DMS114 treated with DMSO at 0.1 percent for 48 hours (cell line): Measurements from ENCODE around the gene C17orf100.
"Not testable (repeated sequence)": the region's sequence is repeated elsewhere in the genome, so short reads cannot be mapped to it uniquely, and the experiment has no call there.

Experiments used
- DNase-seq: peaks from one replicate; lab custom pipeline; 2025; ENCODE audit not compliant: unreplicated experiment; lab: John Stamatoyannopoulos, UW

C17orf100 gene

GRCh38 chr17:6640536-6641246, 10.9 kb upstream of the C17orf100 start, which contains the start of the genes KIAA0753 and TXNDC17:
Gene KIAA0753, minus strand, starts transcription at chr17:6640711. Its CDS starts 5,608 bp downstream, at chr17:6635103.
Gene TXNDC17, plus strand, starts transcription at chr17:6641060. Its CDS starts 23 bp downstream, at chr17:6641083.
- peak; percentile 86 for DNase-seq

DNA sequence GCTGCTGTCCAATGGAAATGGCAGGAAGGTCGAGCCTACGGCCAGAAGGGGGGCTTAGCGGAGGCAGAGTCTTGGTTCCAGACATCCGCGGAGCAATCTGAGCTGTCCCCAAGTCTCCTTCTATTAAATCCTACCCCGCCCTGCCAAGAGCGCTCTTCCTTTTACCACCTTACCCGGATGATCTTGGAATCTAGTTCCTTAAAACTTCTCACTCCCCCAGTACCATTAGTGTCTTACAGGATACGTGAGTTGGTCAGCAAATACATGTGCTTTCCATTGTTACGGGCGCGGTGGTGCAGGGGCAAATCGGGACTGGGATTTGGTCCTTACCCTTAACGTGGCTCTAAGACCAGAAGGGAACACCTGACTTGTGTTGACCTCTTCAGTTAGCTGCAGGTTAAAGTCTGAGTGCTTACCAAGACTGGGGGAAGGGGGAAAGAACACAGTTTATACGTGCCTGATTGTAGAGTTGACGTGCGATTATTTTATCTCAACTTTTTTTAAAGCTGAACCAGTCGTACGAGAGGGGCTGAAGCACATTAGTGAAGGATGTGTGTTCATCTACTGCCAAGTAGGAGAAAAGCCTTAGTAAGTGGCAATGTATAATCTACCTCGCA, 10.2 kb upstream of the C17orf100 start:
- peak; percentile 32 for DNase-seq

DNA sequence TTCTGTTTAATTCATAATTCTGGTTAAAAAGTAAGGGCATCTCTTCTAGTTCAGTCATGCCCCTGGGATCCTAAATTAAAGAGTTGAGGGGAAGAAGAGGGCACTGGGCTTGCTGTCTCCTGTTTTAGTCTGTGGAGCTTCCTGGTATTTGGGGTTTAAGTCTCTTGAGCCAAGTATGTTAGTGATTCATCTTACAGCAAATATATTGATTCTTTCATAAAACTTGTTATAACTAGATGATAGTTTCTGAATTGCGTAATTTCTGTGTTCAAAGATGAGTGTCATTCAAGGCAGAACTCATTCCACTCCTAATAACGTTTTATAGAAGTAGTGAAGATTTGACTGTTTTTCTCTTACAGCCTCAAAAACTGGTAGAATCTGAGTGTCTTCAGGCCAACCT, 9.0 kb upstream of the C17orf100 start:
- DNase-seq, result no peak

- no peak for DNase-seq
Measured at GRCh38 chr17:6643451-6644125, 8.0 kb upstream of the C17orf100 start.

DNA sequence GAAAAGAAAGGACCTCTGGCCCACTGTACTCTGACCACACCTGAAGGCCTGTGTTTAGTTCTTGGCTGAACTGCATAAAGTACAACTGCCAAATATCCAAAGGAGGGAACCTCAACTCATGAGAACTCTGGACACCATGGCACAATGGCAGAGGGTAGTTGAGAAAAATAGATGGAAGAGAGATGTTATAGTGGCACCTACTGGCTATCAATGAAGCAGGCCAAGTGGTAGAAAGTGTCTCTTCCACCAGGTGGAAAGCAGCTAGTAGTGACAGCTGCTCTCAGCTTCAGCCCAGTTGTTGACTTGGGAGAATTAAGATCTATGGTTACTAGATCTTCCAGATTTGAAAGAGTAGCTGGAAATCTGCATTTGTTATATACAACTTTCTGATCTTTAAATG, 3.4 kb upstream of the C17orf100 start:
- no peak for DNase-seq

GRCh38 chr17:6651919-6652452, 424 bp downstream of the C17orf100 start:
- DNase-seq, result no peak

GRCh38 chr17:6654841-6655731, 3.5 kb downstream of the C17orf100 start:
- DNase-seq, result no peak

GRCh38 chr17:6655732-6656361, 4.3 kb downstream of the C17orf100 start:
- not testable (repeated sequence) for DNase-seq

DNA sequence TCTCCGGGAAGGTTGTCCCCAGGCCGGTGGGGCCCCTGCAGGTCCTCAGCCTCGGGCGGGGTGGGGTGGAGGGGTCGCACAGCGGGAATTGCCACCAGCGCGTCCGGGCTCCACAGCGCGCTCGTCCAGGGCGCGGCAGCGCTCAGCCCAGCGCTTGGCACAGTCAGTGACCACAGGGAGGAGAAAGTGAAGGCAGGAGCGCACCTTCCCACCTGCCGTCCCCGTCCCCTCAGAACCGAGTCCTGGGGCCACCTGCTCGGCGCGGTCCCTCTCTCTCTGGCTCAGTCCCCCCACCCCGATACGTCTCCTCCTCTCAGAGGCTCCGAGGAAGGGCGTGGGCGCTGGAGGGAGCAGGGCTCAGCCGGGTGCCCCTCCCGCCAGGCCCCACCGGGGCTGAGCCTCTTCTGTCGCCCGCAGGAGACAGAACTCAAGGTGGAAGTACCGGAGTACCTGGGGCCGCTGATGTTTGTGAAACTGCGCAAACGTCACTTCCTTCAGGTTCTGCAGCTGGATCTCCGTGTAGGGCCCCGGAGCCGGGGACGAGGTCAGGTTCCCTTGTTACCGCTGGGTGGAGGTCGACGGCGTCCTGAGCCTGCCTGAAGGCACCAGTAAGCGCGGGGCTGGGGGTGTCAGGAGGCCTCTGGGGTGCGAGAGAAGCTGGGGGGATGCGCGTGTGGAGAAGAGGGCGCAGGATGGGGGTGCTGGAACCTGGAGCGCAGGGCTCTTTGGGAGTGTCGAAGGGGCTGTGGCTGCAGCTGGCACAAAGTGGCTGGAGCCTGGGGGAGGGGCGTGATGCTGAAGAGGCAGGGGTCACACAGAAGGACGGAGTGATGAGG, 5.5 kb downstream of the C17orf100 start:
- DNase-seq, result not testable (repeated sequence)

DNA sequence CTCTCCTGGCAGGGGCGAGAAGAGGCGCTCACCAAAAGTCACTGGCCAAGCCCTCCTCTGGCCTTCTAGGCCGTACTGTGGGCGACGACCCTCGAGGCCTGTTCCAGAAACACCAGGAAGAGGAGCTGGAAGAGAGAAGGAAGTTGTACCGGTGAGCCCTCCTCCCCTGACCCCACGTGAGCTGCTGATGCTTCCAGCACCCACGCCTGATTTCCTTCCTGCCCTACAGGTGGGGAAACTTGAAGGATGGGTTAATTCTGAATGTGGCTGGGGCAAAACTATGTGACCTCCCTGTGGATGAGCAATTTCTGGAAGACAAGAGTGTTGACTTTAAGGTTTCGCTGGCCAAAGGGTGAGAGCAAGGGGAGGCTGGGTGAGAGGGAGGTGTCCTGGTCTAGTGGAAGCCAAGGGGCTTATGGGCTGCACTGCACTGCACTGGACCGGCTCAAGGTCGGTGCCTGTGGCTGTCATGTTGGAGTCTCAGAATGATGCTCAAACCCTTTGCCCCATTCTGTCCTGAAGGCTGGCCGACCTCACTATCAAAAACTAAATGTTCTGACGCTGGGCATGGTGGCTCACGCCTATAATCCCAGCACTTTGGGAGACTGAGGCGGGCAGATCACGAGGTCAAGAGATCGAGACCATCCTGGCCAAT, 6.2 kb downstream of the C17orf100 start:
- DNase-seq, result no peak

DNA sequence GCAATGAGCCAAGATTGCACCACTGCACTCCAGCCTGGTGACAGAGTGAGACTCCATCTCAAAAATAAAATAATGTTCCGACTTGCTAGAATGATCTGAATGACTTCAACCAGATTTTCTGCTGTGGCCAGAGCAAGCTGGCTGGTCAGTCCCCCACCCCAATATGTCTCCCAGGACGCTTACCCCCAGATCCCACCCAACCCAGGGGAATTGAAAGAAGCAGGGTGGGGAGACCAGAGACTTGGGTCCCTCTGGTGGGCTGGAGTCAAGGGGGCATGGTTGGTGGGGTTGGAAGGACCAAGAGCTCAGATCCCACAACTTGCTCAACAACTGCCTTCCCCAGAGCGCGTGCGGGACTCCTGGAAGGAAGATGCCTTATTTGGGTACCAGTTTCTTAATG, 6.8 kb downstream of the C17orf100 start:
- DNase-seq, result not testable (repeated sequence)

- DNase-seq, result no peak
Measured at GRCh38 chr17:6660101-6660500, 8.5 kb downstream of the C17orf100 start.

GRCh38 chr17:6660805-6661463, 9.4 kb downstream of the C17orf100 start:
- DNase-seq, result no peak

GRCh38 chr17:6661464-6661848, 9.9 kb downstream of the C17orf100 start:
- no peak for DNase-seq

DNA sequence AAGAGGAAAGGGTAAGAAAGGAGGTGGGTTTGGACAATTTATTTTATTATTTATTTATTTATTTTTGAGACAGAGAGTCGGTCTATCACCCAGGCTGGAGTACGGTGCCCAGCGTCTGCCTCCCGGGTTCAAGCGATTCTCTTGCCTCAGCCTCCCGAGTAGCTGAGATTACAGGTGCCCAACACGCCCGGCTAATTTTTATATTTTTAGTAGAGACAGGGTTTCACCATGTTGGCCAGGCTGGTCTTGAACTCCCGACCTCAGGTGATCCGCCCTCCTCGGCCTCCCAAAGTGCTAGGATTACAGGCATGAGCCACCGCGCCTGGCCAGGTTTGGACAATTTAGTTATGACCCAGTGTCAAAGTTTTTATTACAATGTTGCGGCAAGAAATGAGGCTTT, 11.6 kb downstream of the C17orf100 start:
- DNase-seq, result not testable (repeated sequence)

DNA sequence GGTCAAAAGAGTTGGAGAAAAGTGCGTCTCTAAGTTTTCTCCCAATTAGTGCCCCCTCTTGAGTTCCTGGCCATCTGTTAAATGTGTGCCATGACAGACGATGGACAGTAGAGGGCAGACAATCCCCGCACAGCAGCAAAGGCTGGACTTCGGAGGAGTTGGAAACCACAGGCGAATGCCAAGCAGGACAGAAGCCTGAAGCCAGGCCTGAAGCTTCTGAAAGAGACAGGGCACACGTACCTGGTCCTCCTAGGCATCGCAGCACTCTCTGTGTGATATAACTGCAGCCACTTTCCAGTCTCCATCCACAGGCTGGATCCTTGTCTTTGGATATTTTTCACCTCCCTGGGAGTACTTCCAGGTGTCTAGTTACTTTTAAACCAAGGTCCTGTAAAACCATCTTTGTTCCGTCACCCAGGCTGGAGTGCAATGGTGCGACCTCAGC, 14.5 kb downstream of the C17orf100 start:
- peak; percentile 60 for DNase-seq

DNA sequence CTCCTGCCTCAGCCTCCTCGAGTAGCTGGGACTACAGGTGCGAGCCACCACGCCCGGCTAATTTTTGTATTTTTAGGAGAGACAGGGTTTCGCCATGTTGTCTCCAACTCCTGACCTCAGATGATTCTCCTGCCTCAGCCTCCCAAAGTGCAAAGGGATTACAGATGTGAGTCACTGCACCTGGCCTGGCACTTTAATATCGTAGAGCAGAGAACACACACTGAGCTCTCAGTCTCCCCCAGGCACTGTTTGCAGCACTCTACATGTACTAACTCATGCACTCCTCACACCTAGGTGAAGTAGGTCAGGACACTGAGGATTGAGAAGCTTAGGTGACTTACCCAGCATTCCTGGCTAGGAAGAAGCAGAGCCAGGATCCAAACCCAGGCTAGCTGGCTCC, 15.0 kb downstream of the C17orf100 start:
- DNase-seq, result no peak

DNA sequence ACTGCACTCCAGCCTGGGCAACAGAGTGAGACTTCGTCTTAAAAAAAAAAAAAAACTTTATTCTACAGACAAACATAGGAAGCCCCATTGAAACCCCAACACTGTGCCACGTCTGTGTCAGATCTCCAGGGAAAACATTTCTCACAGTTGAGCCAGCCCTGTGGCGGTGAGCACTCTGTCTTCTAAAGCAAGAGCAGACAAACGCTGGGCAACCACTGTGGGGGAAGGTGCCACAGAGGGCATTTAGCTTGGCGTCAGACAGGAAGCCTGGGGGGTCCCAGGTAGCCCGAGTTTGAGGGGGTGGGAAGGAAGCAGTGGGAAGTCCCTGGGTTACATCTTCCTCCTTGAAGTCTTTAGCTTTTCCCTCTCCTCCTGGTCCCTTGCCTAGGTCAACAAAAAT, 16.0 kb downstream of the C17orf100 start:
- no peak for DNase-seq
